H1 (cell line): ENCODE measurements around the gene C1orf56. TPM values are rescaled to one million over a fixed set of nuclear protein-coding genes. Genes with fewer than 3 reads are reported as not detected.

Source experiments
- CTCF ChIA-PET: fragments of 300-600 bp; sonication (Branson Sonifier 250); formaldehyde crosslinking; loops from one replicate; lab custom pipeline; 2021; ENCODE audit not compliant: partially characterized antibody; lab: Charles Lee
- POLR2A ChIA-PET: fragments of 300-600 bp; sonication (Branson Sonifier 250); formaldehyde crosslinking; loops from one replicate; lab custom pipeline; 2021; ENCODE audit warnings: inconsistent platforms; ENCODE audit not compliant: partially characterized antibody; lab: Charles Lee
- DNase-seq, 2 experiments: peaks; one replicate each; pipeline versions ENCODE4 v3.0.0 to v3.0.0-alpha.2; 2010 to 2022; ENCODE audit warnings: low spot score in 2 of 2, low read depth in 1 of 2, mixed read lengths in 1 of 2
- FAIRE-seq: peaks from 2 replicates; lab custom pipeline; 2011; peaks lifted over from hg19 to GRCh38; lab: Jason Lieb, UNC
- H2AFZ ChIP-seq: 2 replicates; pipeline ENCODE4 v1.8.1; 2012; ENCODE audit warnings: low read length, inconsistent platforms
- H2AK5ac ChIP-seq: 2 replicates; pipeline ENCODE4 v1.6.1; 2013; ENCODE audit warnings: low read depth, low read length
- H2BK120ac ChIP-seq: replicated peaks from 2 replicates; pipeline ENCODE3; 2013; ENCODE audit warnings: low read depth, low read length, inconsistent platforms
- H2BK12ac ChIP-seq: 2 replicates; pipeline ENCODE4 v1.6.1; 2013; ENCODE audit warnings: low read depth, low read length
- H2BK15ac ChIP-seq: 2 replicates; pipeline ENCODE4 v1.6.1; 2013; ENCODE audit warnings: low read length
- H2BK20ac ChIP-seq: 2 replicates; pipeline ENCODE4 v1.6.1; 2013; ENCODE audit warnings: low read length
- H2BK5ac ChIP-seq: 2 replicates; pipeline ENCODE4 v1.6.1; 2013; ENCODE audit warnings: low read depth, low read length
- H3K14ac ChIP-seq: 2 replicates; pipeline ENCODE4 v1.6.1; 2013; ENCODE audit warnings: inconsistent platforms; ENCODE audit not compliant: insufficient read length
- H3K18ac ChIP-seq: 2 replicates; pipeline ENCODE4 v1.6.1; 2013; ENCODE audit warnings: low read length; ENCODE audit errors: extremely low read depth
- H3K23ac ChIP-seq: 2 replicates; pipeline ENCODE4 v1.6.1; 2013; ENCODE audit warnings: inconsistent platforms; ENCODE audit not compliant: insufficient read length
- H3K23me2 ChIP-seq: 2 replicates; pipeline ENCODE4 v1.6.1; 2013; ENCODE audit warnings: low read depth, low read length
- H3K27ac ChIP-seq: 2 replicates; pipeline ENCODE4 v1.6.1; 2011; ENCODE audit warnings: low read depth, low read length, inconsistent platforms
- H3K27me3 ChIP-seq, 4 experiments: replicated peaks in 1 of 4; 1 replicate in 1 of 4; 2 replicates in 3 of 4; pipeline versions ENCODE4 v1.6.1 to v1.8.1; 2011 to 2013; ENCODE audit warnings: low read length in 3 of 4, mild to moderate bottlenecking in 3 of 4, inconsistent platforms in 2 of 4, mixed read lengths in 2 of 4, moderate library complexity in 1 of 4; ENCODE audit not compliant: control insufficient read depth in 3 of 4, insufficient read depth in 3 of 4; ENCODE audit errors: extremely low read depth in 1 of 4
- H3K36me3 ChIP-seq, 4 experiments: 2 replicates each; pipeline versions ENCODE4 v1.6.1 to v1.8.1; 2011 to 2013; ENCODE audit warnings: mild to moderate bottlenecking in 4 of 4, low read length in 3 of 4, moderate library complexity in 2 of 4, control low read depth in 1 of 4, inconsistent platforms in 1 of 4; ENCODE audit not compliant: insufficient read depth in 4 of 4, control insufficient read depth in 2 of 4
- H3K4ac ChIP-seq: replicated peaks from 2 replicates; pipeline ENCODE3; 2013; ENCODE audit warnings: low read length, low read depth, mixed read lengths, inconsistent platforms; ENCODE audit not compliant: insufficient read length
- H3K4me1 ChIP-seq, 4 experiments: replicated peaks in 1 of 4; 1 replicate in 1 of 4; 2 replicates in 3 of 4; pipeline versions ENCODE4 v1.6.1 to v1.8.1; 2011 to 2013; ENCODE audit warnings: low read length in 3 of 4, inconsistent platforms in 2 of 4, mixed read lengths in 1 of 4; ENCODE audit not compliant: insufficient read depth in 4 of 4, control insufficient read depth in 3 of 4
- H3K4me2 ChIP-seq, 2 experiments: 2 replicates each; pipeline versions ENCODE4 v1.6.1 to v1.8.1; 2011 to 2013; ENCODE audit warnings: low read depth in 2 of 2, low read length in 2 of 2, control low read depth in 1 of 2, inconsistent platforms in 1 of 2, mild to moderate bottlenecking in 1 of 2; ENCODE audit not compliant: insufficient read depth in 1 of 2
- H3K4me3 ChIP-seq, 4 experiments: fragments of 200-600, 300-600 bp in 1 of 4; sonication (generic), shearing (Covaris generic), sonication (Bioruptor Twin) in 1 of 4; 2 replicates each; pipeline versions ENCODE4 v1.5.1 to v1.8.1; 2011 to 2016; ENCODE audit warnings: low read length in 4 of 4, low read depth in 3 of 4, control low read depth in 2 of 4, inconsistent platforms in 2 of 4, mild to moderate bottlenecking in 2 of 4, mixed read lengths in 1 of 4, moderate library complexity in 1 of 4; ENCODE audit not compliant: insufficient read depth in 2 of 4; ENCODE audit errors: extremely low read depth in 1 of 4
- H3K56ac ChIP-seq: replicated peaks from 2 replicates; pipeline ENCODE3; 2013; ENCODE audit warnings: low read depth, mild to moderate bottlenecking, mixed read lengths, low read length, inconsistent platforms; ENCODE audit not compliant: insufficient read length
- H3K79me1 ChIP-seq: 2 replicates; pipeline ENCODE4 v1.6.1; 2013; ENCODE audit warnings: low read depth, low read length, control low read depth
- H3K79me2 ChIP-seq, 2 experiments: 2 replicates each; pipeline versions ENCODE4 v1.6.1 to v1.8.1; 2012 to 2013; ENCODE audit warnings: low read length in 2 of 2, mild to moderate bottlenecking in 2 of 2, inconsistent platforms in 1 of 2; ENCODE audit not compliant: insufficient read depth in 2 of 2, control insufficient read depth in 1 of 2
- H3K9ac ChIP-seq, 4 experiments: replicated peaks in 1 of 4; 1 replicate in 1 of 4; 2 replicates in 3 of 4; pipeline versions ENCODE4 v1.6.1 to v1.8.1; 2011 to 2013; ENCODE audit warnings: low read depth in 3 of 4, low read length in 3 of 4, control low read depth in 2 of 4, mild to moderate bottlenecking in 2 of 4, moderate library complexity in 2 of 4, inconsistent platforms in 1 of 4; ENCODE audit errors: extremely low read depth in 1 of 4
- H3K9me3 ChIP-seq, 2 experiments: 2 replicates each; pipeline versions ENCODE4 v1.6.1 to v1.8.1; 2012 to 2013; ENCODE audit warnings: mild to moderate bottlenecking in 2 of 2, moderate library complexity in 2 of 2, control low read depth in 1 of 2, inconsistent platforms in 1 of 2, low read depth in 1 of 2, low read length in 1 of 2, mixed read lengths in 1 of 2; ENCODE audit not compliant: insufficient read depth in 2 of 2
- H4K20me1 ChIP-seq, 2 experiments: replicated peaks in 1 of 2; 2 replicates each; pipeline versions ENCODE3 to v1.8.1; 2011 to 2013; ENCODE audit warnings: inconsistent platforms in 2 of 2, low read length in 2 of 2, mild to moderate bottlenecking in 1 of 2; ENCODE audit not compliant: insufficient read depth in 2 of 2, control insufficient read depth in 1 of 2
- H4K5ac ChIP-seq: 2 replicates; pipeline ENCODE4 v1.6.1; 2013; ENCODE audit warnings: low read length, low read depth, mixed read lengths, inconsistent platforms; ENCODE audit not compliant: insufficient read length
- H4K8ac ChIP-seq: 2 replicates; pipeline ENCODE4 v1.8.0; 2013; ENCODE audit warnings: mild to moderate bottlenecking, moderate library complexity, low read length, inconsistent platforms; ENCODE audit not compliant: insufficient read depth; ENCODE audit errors: extremely low read depth
- H4K91ac ChIP-seq: replicated peaks from 2 replicates; pipeline ENCODE3; 2013; ENCODE audit warnings: low read length, mixed read lengths, inconsistent platforms; ENCODE audit not compliant: insufficient read length
- CBX8 ChIP-seq: fragments of 300-800, 300-1000 bp; sonication (generic); IDR thresholded peaks from 2 replicates; pipeline ENCODE4 v1.7.1; 2016; ENCODE audit warnings: low read depth, low read length, borderline replicate concordance
- CHD1 ChIP-seq: IDR thresholded peaks from 2 replicates; pipeline ENCODE4 v1.6.1; 2012; ENCODE audit warnings: low read depth, low read length, improper control_type of control experiment
- CHD2 ChIP-seq: IDR thresholded peaks from 2 replicates; pipeline ENCODE4 v1.6.1; 2012; ENCODE audit warnings: low read length, improper control_type of control experiment
- FOSL1 ChIP-seq: IDR thresholded peaks from 2 replicates; pipeline ENCODE4 v1.6.1; 2011; ENCODE audit warnings: mild to moderate bottlenecking, low read depth, low read length, moderate library complexity; ENCODE audit not compliant: insufficient read depth
- HDAC2 ChIP-seq, 2 experiments: fragments of 300-600 bp in 1 of 2; sonication (generic) in 1 of 2; IDR thresholded peaks; 2 replicates each; pipeline ENCODE4 v1.6.1; 2011 to 2012; ENCODE audit warnings: low read depth in 2 of 2, low read length in 2 of 2, mild to moderate bottlenecking in 2 of 2, moderate library complexity in 2 of 2, borderline replicate concordance in 1 of 2, inconsistent platforms in 1 of 2
- NRF1 ChIP-seq: IDR thresholded peaks from 2 replicates; pipeline ENCODE4 v1.6.1; 2011; ENCODE audit warnings: mild to moderate bottlenecking, low read depth, low read length, improper control_type of control experiment
- SIRT6 ChIP-seq: IDR thresholded peaks from one replicate; pipeline ENCODE4 v1.7.1; 2012; ENCODE audit warnings: low read length, inconsistent platforms
- SP1 ChIP-seq: IDR thresholded peaks from 2 replicates; pipeline ENCODE4 v1.6.1; 2011; ENCODE audit warnings: low read depth, low read length
- SRF ChIP-seq: IDR thresholded peaks from 2 replicates; pipeline ENCODE4 v1.6.1; 2011; ENCODE audit warnings: mild to moderate bottlenecking, low read depth, low read length, moderate library complexity
- SUZ12 ChIP-seq: fragments of 200-600 bp; sonication (generic); IDR thresholded peaks from 2 replicates; pipeline ENCODE4 v1.6.1; 2012; ENCODE audit warnings: mild to moderate bottlenecking, inconsistent platforms, low read length, moderate library complexity, mixed read lengths
- TBP ChIP-seq: IDR thresholded peaks from 2 replicates; pipeline ENCODE4 v1.6.1; 2011; ENCODE audit warnings: low read depth, low read length, improper control_type of control experiment
- WGBS, 2 experiments: shearing (Covaris generic) in 1 of 2; methylation state at CpG; one replicate each; pipeline versions ENCODE4 v1.1.6 to v1.1.7; 2013 to 2015; ENCODE audit warnings: low lambda C conversion rate in 2 of 2, mixed read lengths in 2 of 2, inconsistent platforms in 1 of 2, low coverage in 1 of 2, missing lambda C conversion rate in 1 of 2; ENCODE audit not compliant: insufficient replicate concordance in 2 of 2, insufficient coverage in 1 of 2, insufficient read length in 1 of 2; ENCODE audit errors: extremely low coverage in 1 of 2, missing lambda C conversion rate in 1 of 2; 5-methylcytosine and 5-hydroxymethylcytosine counted together
- polyA plus RNA-seq, 7 experiments: library from polyadenylated mRNA; depleted of rRNA in 3 of 7; stranded (reverse) in 5 of 7; unstranded in 2 of 7; fragments of >200 nt in 5 of 7; fragments of 200-250 nt in 2 of 7; gene quantifications; 1 replicate in 5 of 7; 2 replicates in 1 of 7; 4 replicates in 1 of 7; pipeline versions ENCODE4 v1.2.1 to v1.2.3, GENCODE V29; 2011 to 2013; ENCODE audit warnings: missing spikeins in 2 of 7, mixed read lengths in 2 of 7
- total RNA-seq: library from RNA; stranded (reverse); fragmentation: NEBNext Ultra II Directional; extraction: Animal tissue kit (Norgen Biotek cat#: 25700); gene quantifications from 2 replicates; pipeline ENCODE4 v1.2.1, GENCODE V29; 2021
- TF ChIP-seq, protein P1 (sequence below): IDR thresholded peaks from 2 replicates; pipeline ENCODE4 v1.6.1; 2012; ENCODE audit warnings: inconsistent platforms

C1orf56 gene
- total and polyA plus RNA-seq, 2 of the 8 experiments (the other 6 are each of a cell fraction or from before 2014, with no cell fraction given), result 3.0 to 3.4 TPM

DNA sequence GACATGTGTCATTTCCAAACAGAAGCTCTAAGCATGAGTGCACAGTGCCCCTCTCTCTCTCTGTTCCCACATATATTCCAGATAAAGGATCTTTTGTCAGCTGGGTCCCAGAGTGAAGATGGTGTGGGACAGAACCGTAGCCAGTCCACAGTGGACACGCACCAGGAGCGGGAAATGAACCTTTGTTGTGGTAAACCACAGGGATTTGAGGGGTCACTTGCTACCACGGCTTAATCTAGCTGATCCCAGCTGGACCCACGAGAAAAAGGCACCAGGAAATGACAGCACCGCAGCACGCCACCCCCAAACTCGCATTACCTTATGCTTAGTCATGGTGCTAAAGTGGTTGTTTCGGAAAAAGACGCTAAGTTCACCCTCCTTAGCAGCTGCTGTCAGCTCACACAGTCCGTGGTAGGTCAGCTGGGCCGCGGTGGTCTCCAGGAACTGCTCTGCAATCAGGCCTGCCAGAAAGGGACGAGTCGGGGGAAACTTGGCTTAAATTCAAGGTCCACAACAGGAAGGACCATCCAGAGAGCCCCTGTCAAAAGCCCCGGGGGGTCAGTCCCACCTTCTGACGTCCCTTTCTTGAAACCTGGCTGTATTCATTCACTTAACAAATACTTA, 48.4 kb upstream of the C1orf56 start:
- ChIA-PET POLR2A (interaction anchor here (0.6 to 6.3 kb wide), 3 partner anchors 17 to 51 kb away, joined by 4 to 44 read pairs (median 11); partner anchors contain the start of genes ANXA9 and CERS2), CTCF (interaction anchor here (0.6 to 7.0 kb wide), 8 partner anchors 17 to 157 kb away, joined by 3 to 183 read pairs (median 4); partner anchors contain the start of genes ANXA9, CERS2 and TNFAIP8L2)
- no peak overlapping the region for H4K5ac ChIP-seq
- no peak overlapping the region for H3K56ac ChIP-seq
- no peaks in the 10 kb centered on the region for H3K79me2 ChIP-seq
- 94% methylated on average over 16 of the region's 17 CpGs; no CpG with 5 or more reads in 1 of the 2 experiments for WGBS, 2 experiments
- H2BK5ac ChIP-seq, result no peak overlapping the region
- no peak overlapping the region for H3K4me2 ChIP-seq
- no peaks in the 10 kb centered on the region for H3K23me2 ChIP-seq
- no peak overlapping the region; the same call in 1 of the 2 replicates for H4K8ac ChIP-seq
- FAIRE-seq, result no peak
- H3K9ac ChIP-seq, result no peak overlapping the region
- H3K27me3 ChIP-seq, result no peaks in the 10 kb centered on the region
- H2BK12ac ChIP-seq, result no peak overlapping the region
- peaks cover 0 to 4% (median 0%) of the 10 kb centered on the region in 4 experiments; a peak in 1 of 7 replicates for H3K4me1 ChIP-seq
- no peak overlapping the region for H3K18ac ChIP-seq
- H2AK5ac ChIP-seq, result no peak overlapping the region
- no peak overlapping the region for H2BK20ac ChIP-seq
- no peak for DNase-seq
- no peaks in the 10 kb centered on the region for H4K20me1 ChIP-seq
- no peak overlapping the region for H3K27ac ChIP-seq
- no peak overlapping the region for H2AFZ ChIP-seq
- H3K36me3 ChIP-seq, result peaks cover 0 to 7% (median 5%) of the 10 kb centered on the region in 4 experiments; a peak in 6 of 8 replicates
- no peak overlapping the region for H3K4ac ChIP-seq
- H2BK120ac ChIP-seq, result no peak overlapping the region
- no peaks in the 10 kb centered on the region for H3K9me3 ChIP-seq
- no peak overlapping the region for H4K91ac ChIP-seq
- H3K4me3 ChIP-seq, result no peak overlapping the region
- no peak overlapping the region for H2BK15ac ChIP-seq
- H3K79me1 ChIP-seq, result no peaks in the 10 kb centered on the region
- H3K14ac ChIP-seq, result no peak overlapping the region
- no peak overlapping the region for H3K23ac ChIP-seq
- TF ChIP-seq HDAC2 (IDR thresholded peaks at IDR 0.05; ENCODE audit: borderline replicate concordance in 1 of 2, low read depth in 2 of 2, low read length in 2 of 2), result no peak
- TF ChIP-seq SIRT6, result no peak
- no peak for TF ChIP-seq SUZ12
- no peak for TF ChIP-seq TBP
- no peak for TF ChIP-seq FOSL1
- TF ChIP-seq CHD1, result no peak
- TF ChIP-seq CBX8, result no peak
- TF ChIP-seq SP1, result no peak
- no peak for TF ChIP-seq NRF1
- TF ChIP-seq SRF, result no peak
- TF ChIP-seq, protein P1, sequence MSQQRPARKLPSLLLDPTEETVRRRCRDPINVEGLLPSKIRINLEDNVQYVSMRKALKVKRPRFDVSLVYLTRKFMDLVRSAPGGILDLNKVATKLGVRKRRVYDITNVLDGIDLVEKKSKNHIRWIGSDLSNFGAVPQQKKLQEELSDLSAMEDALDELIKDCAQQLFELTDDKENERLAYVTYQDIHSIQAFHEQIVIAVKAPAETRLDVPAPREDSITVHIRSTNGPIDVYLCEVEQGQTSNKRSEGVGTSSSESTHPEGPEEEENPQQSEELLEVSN, result no peak
- TF ChIP-seq CHD2, result no peak
